NOMO-1 (cell line): ENCODE measurements around the gene FBXL7.

Source experiments
- DNase-seq, 2 experiments: peaks; one replicate each; lab custom pipeline; 2025; ENCODE audit not compliant: unreplicated experiment in 2 of 2; lab: John Stamatoyannopoulos, UW

The FBXL7 gene

GRCh38 chr5:15499528-15500324 lies at the start of gene FBXL7:
Gene FBXL7, plus strand, starts transcription at chr5:15500180.
- no peak for DNase-seq

GRCh38 chr5:15450473-15450872 lies 49.5 kb upstream of the FBXL7 start:
- DNase-seq: no peak

GRCh38 chr5:15450949-15451348 lies 49.0 kb upstream of the FBXL7 start:
- DNase-seq: no peak

GRCh38 chr5:15452030-15452429 lies 48.0 kb upstream of the FBXL7 start:
- DNase-seq: no peak

- no peak for DNase-seq
These were observed 47.2 kb upstream of the FBXL7 start for GRCh38 chr5:15452781-15453180.

GRCh38 chr5:15459200-15459599 lies 40.8 kb upstream of the FBXL7 start:
- DNase-seq: no peak

GRCh38 chr5:15463231-15463980 lies 36.6 kb upstream of the FBXL7 start:
- DNase-seq: no peak

GRCh38 chr5:15472116-15472515 lies 27.9 kb upstream of the FBXL7 start:
- no peak for DNase-seq

- no peak for DNase-seq
These were observed 25.7 kb upstream of the FBXL7 start for GRCh38 chr5:15474143-15474719.

GRCh38 chr5:15475367-15475766 lies 24.6 kb upstream of the FBXL7 start:
- no peak for DNase-seq

- no peak for DNase-seq
These were observed 23.0 kb upstream of the FBXL7 start for GRCh38 chr5:15476977-15477376.

GRCh38 chr5:15480436-15480835 lies 19.5 kb upstream of the FBXL7 start:
- DNase-seq: no peak

- no peak for DNase-seq
These were observed 16.5 kb upstream of the FBXL7 start for GRCh38 chr5:15483351-15484097.

- DNase-seq: no peak
These were observed 12.8 kb upstream of the FBXL7 start for GRCh38 chr5:15487228-15487627.

GRCh38 chr5:15489571-15490235 lies 10.3 kb upstream of the FBXL7 start:
- DNase-seq: no peak

GRCh38 chr5:15492545-15492944 lies 7.4 kb upstream of the FBXL7 start:
- DNase-seq: no peak

- no peak for DNase-seq
These were observed 6.5 kb upstream of the FBXL7 start for GRCh38 chr5:15493501-15493900.

GRCh38 chr5:15495026-15495425 lies 5.0 kb upstream of the FBXL7 start:
- DNase-seq: no peak

- DNase-seq: no peak
These were observed 3.1 kb upstream of the FBXL7 start for GRCh38 chr5:15496886-15497285.

GRCh38 chr5:15500325-15501001 lies 483 bp downstream of the FBXL7 start:
- no peak for DNase-seq
